GM12891 (cell line): Measurements from ENCODE around the gene TCF7L2.

ENCODE experiments used
- POLR2A ChIP-seq: IDR thresholded peaks from 2 replicates; pipeline ENCODE4 v1.6.1; 2011; ENCODE audit warnings: low read depth, low read length, control low read depth
- TAF1 ChIP-seq: IDR thresholded peaks from 2 replicates; pipeline ENCODE4 v1.6.1; 2011; ENCODE audit warnings: low read depth, low read length, control low read depth

DNA sequence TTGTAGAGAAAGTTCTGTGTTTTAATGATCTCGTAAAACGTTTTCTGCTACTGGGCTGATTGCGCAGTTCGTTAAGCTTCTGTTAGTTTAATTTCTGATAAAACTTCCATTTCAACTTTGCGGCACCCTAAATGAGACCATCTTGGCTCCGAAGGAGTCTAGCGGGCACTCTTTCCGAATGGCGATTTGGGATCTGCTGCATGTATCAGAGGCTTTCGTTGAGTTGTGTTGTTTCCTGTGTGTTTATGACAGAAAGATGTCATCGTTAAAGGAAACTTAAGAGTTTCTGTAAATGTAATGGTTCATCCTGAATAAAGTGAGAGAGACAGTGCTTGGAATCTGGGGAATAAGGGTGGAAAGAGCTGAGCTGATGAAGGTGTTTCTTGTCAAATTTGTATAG is 174.7 kb downstream of the TCF7L2 start:
- TF ChIP-seq POLR2A (no peak), TAF1 (no peak)
